Keratinocyte (primary cell): ENCODE data around the gene RANBP10. TPM values are rescaled to one million over a fixed set of nuclear protein-coding genes. Genes with fewer than 3 reads are reported as not detected.

Experiments used
- DNase-seq: peaks from one replicate; pipeline ENCODE4 v3.0.0-alpha.2; 2011; ENCODE audit warnings: low read depth, missing footprints, low spot score
- FAIRE-seq: peaks from 2 replicates; lab custom pipeline; 2011; peaks lifted over from hg19 to GRCh38; lab: Jason Lieb, UNC
- H2AFZ ChIP-seq: 2 replicates; pipeline ENCODE4 v1.6.0; 2012; ENCODE audit warnings: low read length, control low read depth, inconsistent platforms; ENCODE audit not compliant: control insufficient read depth
- H3K27ac ChIP-seq: 2 replicates; pipeline ENCODE4 v1.5.1; 2011; ENCODE audit warnings: low read length; ENCODE audit not compliant: control insufficient read depth, insufficient read depth
- H3K27me3 ChIP-seq: 3 replicates; pipeline ENCODE4 v1.6.0; 2011; ENCODE audit warnings: low read length; ENCODE audit not compliant: control insufficient read depth, insufficient read depth; ENCODE audit errors: extremely low read depth
- H3K36me3 ChIP-seq, 2 experiments: 2 replicates in 1 of 2; 3 replicates in 1 of 2; pipeline ENCODE4 v1.5.1; 2011; ENCODE audit warnings: low read length in 2 of 2, mild to moderate bottlenecking in 1 of 2; ENCODE audit not compliant: control insufficient read depth in 2 of 2, insufficient read depth in 2 of 2; ENCODE audit errors: extremely low read depth in 1 of 2
- H3K4me1 ChIP-seq: 3 replicates; pipeline ENCODE4 v1.5.1; 2011; ENCODE audit warnings: low read length; ENCODE audit not compliant: control insufficient read depth, insufficient read depth; ENCODE audit errors: extremely low read depth
- H3K4me2 ChIP-seq: 3 replicates; pipeline ENCODE4 v1.6.0; 2011; ENCODE audit warnings: low read depth, low read length; ENCODE audit not compliant: control insufficient read depth, insufficient read depth; ENCODE audit errors: extremely low read depth
- H3K4me3 ChIP-seq, 3 experiments: fragments of 200-600 bp in 1 of 3; sonication (generic) in 1 of 3; 2 replicates in 2 of 3; 3 replicates in 1 of 3; pipeline ENCODE4 v1.5.1; 2011 to 2016; ENCODE audit warnings: low read length in 3 of 3, mild to moderate bottlenecking in 3 of 3, control low read depth in 2 of 3, inconsistent platforms in 1 of 3, low read depth in 1 of 3, mixed read lengths in 1 of 3, mixed run types in 1 of 3, moderate library complexity in 1 of 3; ENCODE audit not compliant: control insufficient read depth in 2 of 3, insufficient read depth in 2 of 3; ENCODE audit errors: extremely low read depth in 1 of 3
- H3K79me2 ChIP-seq: 2 replicates; pipeline ENCODE4 v1.6.0; 2012; ENCODE audit warnings: low read length; ENCODE audit not compliant: control insufficient read depth, insufficient read depth
- H3K9ac ChIP-seq: 3 replicates; pipeline ENCODE4 v1.6.0; 2011; ENCODE audit warnings: low read length; ENCODE audit not compliant: control insufficient read depth, insufficient read depth; ENCODE audit errors: extremely low read depth
- H3K9me1 ChIP-seq: 3 replicates; pipeline ENCODE4 v1.6.0; 2011; ENCODE audit warnings: low read length; ENCODE audit not compliant: control insufficient read depth, insufficient read depth; ENCODE audit errors: extremely low read depth
- H3K9me3 ChIP-seq: 2 replicates; pipeline ENCODE4 v1.5.1; 2012; ENCODE audit warnings: low read depth, low read length; ENCODE audit not compliant: control insufficient read depth
- H4K20me1 ChIP-seq: 3 replicates; pipeline ENCODE4 v1.6.0; 2011; ENCODE audit warnings: low read length; ENCODE audit not compliant: control insufficient read depth, insufficient read depth; ENCODE audit errors: extremely low read depth
- EZH2 ChIP-seq: IDR thresholded peaks from one replicate; pipeline ENCODE4 v1.6.1; 2012; ENCODE audit warnings: inconsistent platforms, mild to moderate bottlenecking, low read length, moderate library complexity
- dilution Hi-C: fragments of 300-500 bp; cut with MboI; formaldehyde crosslinking; loops from one replicate; pipeline ENCODE4 v1.7.0; 2020; ENCODE audit warnings: low sequenced_read_pairs; ENCODE audit not compliant: extremely low pct_ligation_motif_present
- polyA plus RNA-seq, 5 experiments: library from polyadenylated mRNA; depleted of rRNA in 3 of 5; stranded (reverse) in 3 of 5; stranded (forward) in 1 of 5; unstranded in 1 of 5; fragments of >200 nt; gene quantifications; 1 replicate in 1 of 5; 2 replicates in 3 of 5; 3 replicates in 1 of 5; pipeline versions ENCODE4 v1.2.1 to v1.2.3, GENCODE V29; 2011 to 2012; ENCODE audit warnings: missing spikeins in 2 of 5, low read depth in 1 of 5, low replicate concordance in 1 of 5
- TF ChIP-seq, protein P1 (sequence below), 3 experiments: IDR thresholded peaks in 1 of 3; conservative IDR thresholded peaks in 1 of 3; optimal IDR thresholded peaks in 1 of 3; 2 replicates in 2 of 3; 3 replicates in 1 of 3; pipeline versions ENCODE3 to v1.5.1; 2011; ENCODE audit warnings: low read length in 3 of 3, mild to moderate bottlenecking in 3 of 3, moderate library complexity in 2 of 3, control low read depth in 1 of 3, inconsistent platforms in 1 of 3; ENCODE audit not compliant: insufficient read depth in 2 of 3; ENCODE audit errors: extremely low read depth in 1 of 3

RANBP10 gene
- polyA plus RNA-seq, 1 donor (not counting 4 experiments of a cell fraction or from before 2014, with no cell fraction given): 9.5 TPM

DNA sequence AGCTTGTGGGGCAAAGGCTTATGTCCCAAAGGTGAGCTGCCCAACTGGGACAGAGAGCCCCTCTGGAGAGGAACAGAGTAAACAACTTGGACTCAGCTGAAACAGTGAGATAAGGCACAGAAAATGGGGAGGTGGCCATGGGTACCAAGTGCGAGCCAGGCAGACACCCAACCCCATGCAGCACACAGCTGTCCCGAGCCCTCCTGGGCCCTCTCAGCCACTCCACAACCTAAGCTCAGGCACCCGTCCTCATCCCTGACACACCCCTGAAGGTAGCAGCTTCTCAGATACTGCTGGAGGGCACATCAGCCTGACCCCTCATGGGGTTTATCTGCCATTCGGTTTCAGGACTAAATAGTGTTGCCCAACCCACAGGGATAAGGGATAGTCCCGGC lies 82.5 kb downstream of the RANBP10 start:
- FAIRE-seq: no peak
- Histone ChIP-seq H3K36me3 (peaks cover 3 to 18% of the 10 kb centered on the region in 2 experiments), H2AFZ (no peak overlapping the region), H3K27ac (peak overlapping the region; percentile 14), H3K9me3 (no peaks in the 10 kb centered on the region), H3K4me3 (no peak overlapping the region), H3K9ac (no peak overlapping the region), H4K20me1 (no peaks in the 10 kb centered on the region), H3K9me1 (no peaks in the 10 kb centered on the region), H3K4me1 (peaks cover 16% of the 10 kb centered on the region), H3K27me3 (no peaks in the 10 kb centered on the region), H3K79me2 (peaks cover 1% of the 10 kb centered on the region), H3K4me2 (no peak overlapping the region)
- TF ChIP-seq, protein P1, sequence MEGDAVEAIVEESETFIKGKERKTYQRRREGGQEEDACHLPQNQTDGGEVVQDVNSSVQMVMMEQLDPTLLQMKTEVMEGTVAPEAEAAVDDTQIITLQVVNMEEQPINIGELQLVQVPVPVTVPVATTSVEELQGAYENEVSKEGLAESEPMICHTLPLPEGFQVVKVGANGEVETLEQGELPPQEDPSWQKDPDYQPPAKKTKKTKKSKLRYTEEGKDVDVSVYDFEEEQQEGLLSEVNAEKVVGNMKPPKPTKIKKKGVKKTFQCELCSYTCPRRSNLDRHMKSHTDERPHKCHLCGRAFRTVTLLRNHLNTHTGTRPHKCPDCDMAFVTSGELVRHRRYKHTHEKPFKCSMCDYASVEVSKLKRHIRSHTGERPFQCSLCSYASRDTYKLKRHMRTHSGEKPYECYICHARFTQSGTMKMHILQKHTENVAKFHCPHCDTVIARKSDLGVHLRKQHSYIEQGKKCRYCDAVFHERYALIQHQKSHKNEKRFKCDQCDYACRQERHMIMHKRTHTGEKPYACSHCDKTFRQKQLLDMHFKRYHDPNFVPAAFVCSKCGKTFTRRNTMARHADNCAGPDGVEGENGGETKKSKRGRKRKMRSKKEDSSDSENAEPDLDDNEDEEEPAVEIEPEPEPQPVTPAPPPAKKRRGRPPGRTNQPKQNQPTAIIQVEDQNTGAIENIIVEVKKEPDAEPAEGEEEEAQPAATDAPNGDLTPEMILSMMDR (optimal IDR thresholded peaks at IDR 0.05 in 1 of 3, IDR thresholded peaks at IDR 0.05 in 1 of 3, conservative IDR thresholded peaks at IDR 0.05 in 1 of 3; ENCODE audit: extremely low read depth in 1 of 3, insufficient read depth in 2 of 3, low read length in 3 of 3): no peak
- TF ChIP-seq EZH2: no peak
- dilution Hi-C loops: no loop called here
- DNase-seq: no peak

DNA sequence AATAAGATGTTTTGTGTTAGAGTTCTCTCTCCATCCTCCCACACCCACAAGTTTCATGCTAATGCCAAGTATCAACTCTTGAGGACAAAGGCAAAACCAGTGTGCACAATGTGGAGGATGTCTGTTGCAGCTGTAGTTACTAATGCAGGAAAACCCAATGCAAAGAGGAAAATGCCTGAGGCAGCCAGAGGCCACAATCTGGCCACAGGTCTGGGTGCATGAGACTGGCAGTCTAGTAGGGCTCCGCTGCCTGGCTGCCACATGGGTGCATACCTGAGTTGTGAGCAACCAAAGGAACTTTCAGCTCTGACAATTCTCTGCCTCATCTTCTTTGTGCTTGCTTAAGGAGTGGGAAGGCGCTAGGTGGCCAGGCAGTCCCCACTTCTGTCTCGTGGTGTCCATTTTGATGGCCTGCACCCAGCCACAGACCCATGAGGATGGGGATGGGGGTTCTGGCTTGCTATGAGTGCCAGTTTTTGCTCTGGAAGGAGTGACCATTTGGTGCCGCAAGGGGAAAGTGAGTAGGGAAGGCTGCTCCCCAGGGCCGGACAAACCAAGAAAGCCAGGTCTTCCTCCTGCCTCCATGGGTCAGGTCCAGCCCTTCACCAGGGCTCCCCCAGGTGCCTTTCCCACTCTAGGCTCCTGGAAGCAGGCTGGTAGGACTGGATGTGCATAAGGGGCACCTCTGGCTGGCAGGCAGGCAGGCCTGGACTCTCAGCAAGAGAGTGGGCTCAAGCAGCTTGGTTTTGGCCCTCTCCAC lies 83.0 kb downstream of the RANBP10 start:
- dilution Hi-C loops: no loop called here
- Histone ChIP-seq H3K4me3 (no peak overlapping the region), H3K9me1 (no peaks in the 10 kb centered on the region), H3K27me3 (no peaks in the 10 kb centered on the region), H3K4me2 (peak overlapping the region; percentile 18), H4K20me1 (no peaks in the 10 kb centered on the region), H3K36me3 (peaks cover 3 to 13% of the 10 kb centered on the region in 2 experiments), H3K9me3 (no peaks in the 10 kb centered on the region), H3K27ac (peak overlapping the region; percentile 14), H2AFZ (no peak overlapping the region), H3K79me2 (peaks cover 7% of the 10 kb centered on the region), H3K4me1 (peaks cover 17% of the 10 kb centered on the region), H3K9ac (peak overlapping the region; percentile 14)
- TF ChIP-seq EZH2: no peak
- TF ChIP-seq, protein P1 (optimal IDR thresholded peaks at IDR 0.05 in 1 of 3, IDR thresholded peaks at IDR 0.05 in 1 of 3, conservative IDR thresholded peaks at IDR 0.05 in 1 of 3; ENCODE audit: extremely low read depth in 1 of 3, insufficient read depth in 2 of 3, low read length in 3 of 3): peak in 2 of 3 experiments; percentile 10 to 52
- peak; percentile 70 for DNase-seq
- FAIRE-seq: peak; percentile 80
